Epithelial cell of proximal tubule (primary cell): ENCODE measurements around the gene GALNT9. TPM values are rescaled to one million over a fixed set of nuclear protein-coding genes. Genes with fewer than 3 reads are reported as not detected.

ENCODE experiments used
- DNase-seq: peaks from one replicate; pipeline ENCODE4 v3.0.0-alpha.2; 2011; ENCODE audit warnings: low read depth
- H3K4me3 ChIP-seq: 2 replicates; pipeline ENCODE4 v1.5.1; 2011; ENCODE audit warnings: low read depth, mild to moderate bottlenecking, low read length
- total RNA-seq: library from RNA; depleted of rRNA; stranded (reverse); fragments of >200 nt; gene quantifications from 2 replicates; pipeline ENCODE4 v1.2.3, GENCODE V29; 2015
- TF ChIP-seq, protein P1 (sequence below): conservative IDR thresholded peaks from 2 replicates; pipeline ENCODE4 v1.5.1; 2012; ENCODE audit warnings: low read depth, mild to moderate bottlenecking, low read length

GALNT9 gene
- total RNA-seq, 1 donor from 2014 or later = not detected

DNA sequence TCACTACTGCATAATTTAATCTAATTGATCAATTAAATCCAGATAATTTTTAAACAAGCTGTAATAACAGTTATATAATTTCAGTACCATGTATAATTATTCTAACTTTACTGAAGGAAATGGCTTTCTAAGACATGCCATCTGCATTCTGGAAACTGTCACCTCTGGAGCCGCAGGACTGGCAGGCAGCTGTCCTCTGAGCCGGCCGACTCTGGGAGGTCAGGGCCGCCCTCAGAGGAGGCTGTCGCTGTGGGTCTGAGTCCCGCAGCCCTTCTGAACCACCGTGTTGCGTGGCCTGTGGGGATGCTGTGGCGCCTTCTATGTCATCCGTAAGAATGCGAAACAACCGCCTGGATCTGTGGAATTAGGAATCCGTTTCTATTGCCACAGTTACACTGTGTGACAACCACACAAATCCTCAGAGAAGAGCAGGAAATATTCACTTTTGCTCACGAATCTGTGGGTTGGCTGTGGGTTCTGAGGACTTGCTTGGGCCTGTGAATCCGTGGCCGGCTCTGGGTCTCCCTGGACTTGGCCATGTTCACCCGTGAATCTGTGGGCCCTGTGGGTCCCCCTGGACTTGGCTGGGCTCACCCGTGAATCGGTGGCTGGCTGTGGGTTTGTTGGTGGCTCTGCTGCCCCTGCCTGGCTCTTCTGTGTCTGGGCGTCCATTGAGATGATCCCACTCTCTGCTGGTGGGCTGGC, 17.2 kb upstream of the GALNT9 start:
- DNase-seq = no peak
- TF ChIP-seq, protein P1, sequence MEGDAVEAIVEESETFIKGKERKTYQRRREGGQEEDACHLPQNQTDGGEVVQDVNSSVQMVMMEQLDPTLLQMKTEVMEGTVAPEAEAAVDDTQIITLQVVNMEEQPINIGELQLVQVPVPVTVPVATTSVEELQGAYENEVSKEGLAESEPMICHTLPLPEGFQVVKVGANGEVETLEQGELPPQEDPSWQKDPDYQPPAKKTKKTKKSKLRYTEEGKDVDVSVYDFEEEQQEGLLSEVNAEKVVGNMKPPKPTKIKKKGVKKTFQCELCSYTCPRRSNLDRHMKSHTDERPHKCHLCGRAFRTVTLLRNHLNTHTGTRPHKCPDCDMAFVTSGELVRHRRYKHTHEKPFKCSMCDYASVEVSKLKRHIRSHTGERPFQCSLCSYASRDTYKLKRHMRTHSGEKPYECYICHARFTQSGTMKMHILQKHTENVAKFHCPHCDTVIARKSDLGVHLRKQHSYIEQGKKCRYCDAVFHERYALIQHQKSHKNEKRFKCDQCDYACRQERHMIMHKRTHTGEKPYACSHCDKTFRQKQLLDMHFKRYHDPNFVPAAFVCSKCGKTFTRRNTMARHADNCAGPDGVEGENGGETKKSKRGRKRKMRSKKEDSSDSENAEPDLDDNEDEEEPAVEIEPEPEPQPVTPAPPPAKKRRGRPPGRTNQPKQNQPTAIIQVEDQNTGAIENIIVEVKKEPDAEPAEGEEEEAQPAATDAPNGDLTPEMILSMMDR = no peak
- no peak overlapping the region for H3K4me3 ChIP-seq

- no peak overlapping the region for H3K4me3 ChIP-seq
- TF ChIP-seq, protein P1 = no peak
- no peak for DNase-seq
Observed at GRCh38 chr12:132345561-132346200, 16.3 kb upstream of the GALNT9 start.

DNA sequence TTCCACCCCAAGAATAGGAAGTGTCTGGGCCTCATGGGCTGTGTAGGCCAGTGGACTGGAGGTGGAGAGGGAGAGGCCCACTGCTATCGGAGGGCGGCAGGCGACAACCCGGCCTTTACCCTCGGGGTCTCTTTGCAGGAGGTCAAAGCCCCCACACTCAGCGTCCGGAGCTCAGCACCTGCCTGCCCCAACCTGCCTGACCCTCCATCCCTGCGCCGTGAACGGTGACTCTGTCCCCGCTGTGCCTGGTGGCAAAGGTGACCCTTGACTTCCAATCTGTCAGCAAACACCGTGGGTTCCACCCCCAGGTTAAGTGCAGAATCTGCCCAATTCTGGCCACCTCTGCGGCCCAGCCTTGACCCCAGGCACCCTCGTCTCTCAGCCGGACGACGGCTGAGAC, 15.7 kb upstream of the GALNT9 start:
- TF ChIP-seq, protein P1 = no peak
- no peak for DNase-seq

DNA sequence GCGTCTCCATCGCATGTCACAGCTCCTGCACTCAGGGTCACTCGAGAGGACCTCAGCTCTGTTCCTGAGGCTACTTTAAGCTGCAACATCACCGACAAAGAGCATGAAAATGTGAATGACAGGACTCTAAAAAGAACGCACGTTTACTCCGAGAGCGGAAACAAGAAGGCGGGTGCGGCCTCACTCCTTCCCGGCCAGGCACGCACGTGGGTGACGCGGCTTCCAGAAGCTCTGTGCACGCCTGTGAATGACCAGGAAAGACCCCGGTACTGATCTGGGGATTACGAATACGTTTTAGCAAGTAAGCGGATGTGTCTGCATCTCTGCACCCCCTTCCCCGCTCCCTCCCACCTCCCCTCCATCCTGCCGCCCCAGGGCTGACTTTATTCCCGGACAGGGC, 15.2 kb upstream of the GALNT9 start:
- DNase-seq = no peak
- no peak overlapping the region for H3K4me3 ChIP-seq
- TF ChIP-seq, protein P1 = no peak

More for the DNA sequence above, 15.7 kb upstream of the GALNT9 start:
- H3K4me3 ChIP-seq = no peak overlapping the region

- DNase-seq = no peak
Observed at GRCh38 chr12:132344181-132344580, 14.8 kb upstream of the GALNT9 start.

DNA sequence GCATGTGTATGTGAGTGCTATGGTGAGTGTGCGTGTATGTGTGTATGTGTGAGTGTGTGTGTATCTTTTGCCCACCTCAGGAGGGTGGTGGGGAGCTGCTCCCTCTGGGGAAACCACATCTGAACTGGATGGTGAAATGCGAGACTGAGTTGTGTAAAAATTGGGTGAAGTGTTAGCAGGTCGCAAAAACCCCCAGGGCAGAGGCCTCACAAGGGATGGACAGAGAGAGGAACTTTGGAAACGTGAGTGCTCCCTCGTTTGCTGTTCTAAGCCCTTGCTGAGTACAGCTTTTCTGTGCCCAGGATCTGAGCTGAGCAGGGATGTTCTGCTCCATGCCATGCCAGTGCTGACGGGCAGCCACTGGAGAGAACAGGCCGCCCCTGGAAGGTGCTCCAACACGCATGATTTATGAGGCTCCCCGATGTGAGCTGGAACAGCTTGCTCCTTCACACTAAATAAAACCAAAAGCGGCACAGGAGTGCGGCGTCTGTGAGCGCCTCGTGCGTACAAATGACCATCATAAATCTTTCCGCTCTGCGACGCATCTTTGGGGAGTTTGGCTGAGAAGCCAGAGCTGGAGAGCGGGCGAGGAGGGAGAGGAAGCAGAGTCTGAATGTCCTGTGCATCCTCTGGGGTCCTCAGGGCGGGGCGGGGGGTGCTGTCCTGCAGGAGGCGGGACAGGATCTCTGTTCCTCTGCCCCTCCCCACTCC, 14.1 kb upstream of the GALNT9 start:
- H3K4me3 ChIP-seq = no peak overlapping the region
- DNase-seq = no peak
- TF ChIP-seq, protein P1 = no peak

More at GRCh38 chr12:132344181-132344580, 14.8 kb upstream of the GALNT9 start:
- TF ChIP-seq, protein P1 = no peak
- no peak overlapping the region for H3K4me3 ChIP-seq
